HEK293 (cell line): ENCODE results near the gene ARL13B.

ENCODE experiments used
- CTCF ChIA-PET: fragments of 350-600 bp; formaldehyde crosslinking; extraction: SDS; loops from one replicate; lab custom pipeline; 2021; ENCODE audit warnings: antibody characterized with exemption; lab: Yijun Ruan, JAX
- POLR2A ChIA-PET: fragments of 300-600 bp; formaldehyde crosslinking; extraction: SDS; loops from one replicate; lab custom pipeline; 2020; ENCODE audit warnings: antibody characterized with exemption, inconsistent platforms; lab: Yijun Ruan, JAX
- H3K27ac ChIP-seq: fragments of 200-500 bp; sonication (Bioruptor generic); 2 replicates; pipeline ENCODE4 v1.5.1; 2014; ENCODE audit warnings: low read depth, low read length, control low read depth, inconsistent platforms; ENCODE audit errors: extremely low read depth
- H3K36me3 ChIP-seq, 2 experiments: fragments of 200-500 bp in 1 of 2; sonication (Bioruptor generic) in 1 of 2; 1 replicate in 1 of 2; 2 replicates in 1 of 2; pipeline ENCODE4 v1.5.1; 2014 to 2017; ENCODE audit warnings: inconsistent platforms in 2 of 2, low read length in 2 of 2; ENCODE audit not compliant: control insufficient read depth in 2 of 2, insufficient read depth in 1 of 2
- H3K4me1 ChIP-seq: fragments of 200-500 bp; sonication (Bioruptor generic); 2 replicates; pipeline ENCODE4 v1.5.1; 2014; ENCODE audit warnings: mild to moderate bottlenecking, low read length, inconsistent platforms; ENCODE audit not compliant: control insufficient read depth, insufficient read depth
- H3K4me3 ChIP-seq: 2 replicates; pipeline ENCODE4 v1.5.1; 2011; ENCODE audit warnings: low read depth, mild to moderate bottlenecking, control low read depth, low read length, moderate library complexity
- H3K9me3 ChIP-seq: fragments of 200-500 bp; sonication (Bioruptor generic); 2 replicates; pipeline ENCODE4 v1.5.1; 2014; ENCODE audit warnings: low read depth, low read length, inconsistent platforms; ENCODE audit not compliant: control insufficient read depth, insufficient read depth
- ATF2 ChIP-seq: fragments of 450-650 bp; formaldehyde crosslinking; IDR thresholded peaks from 2 replicates; pipeline ENCODE4 v1.5.1; 2016; ENCODE audit warnings: missing biosample characterization, missing genetic modification characterization, low read depth
- CTCF ChIP-seq: fragments of 450-650 bp; formaldehyde crosslinking; IDR thresholded peaks from 2 replicates; pipeline ENCODE4 v1.5.1; 2016; ENCODE audit warnings: missing biosample characterization, missing genetic modification characterization
- GLI4 ChIP-seq: fragments of 450-650 bp; formaldehyde crosslinking; IDR thresholded peaks from 2 replicates; pipeline ENCODE4 v1.5.1; 2016; ENCODE audit warnings: missing biosample characterization, missing genetic modification characterization
- IKZF3 ChIP-seq: fragments of 450-650 bp; IDR thresholded peaks from 2 replicates; pipeline ENCODE4 v1.5.0; 2018; ENCODE audit warnings: missing biosample characterization, mild to moderate bottlenecking, missing genetic modification characterization, moderate library complexity
- KLF16 ChIP-seq: fragments of 450-650 bp; formaldehyde crosslinking; IDR thresholded peaks from 2 replicates; pipeline ENCODE4 v1.5.1; 2017; ENCODE audit warnings: missing biosample characterization, missing genetic modification characterization
- KLF8 ChIP-seq: fragments of 450-650 bp; formaldehyde crosslinking; IDR thresholded peaks from 2 replicates; pipeline ENCODE4 v1.5.1; 2016; ENCODE audit warnings: missing biosample characterization, missing genetic modification characterization
- MZF1 ChIP-seq: fragments of 450-650 bp; formaldehyde crosslinking; IDR thresholded peaks from 2 replicates; pipeline ENCODE4 v1.5.1; 2017; ENCODE audit warnings: missing biosample characterization, missing genetic modification characterization, borderline replicate concordance
- OSR2 ChIP-seq: fragments of 450-650 bp; formaldehyde crosslinking; IDR thresholded peaks from 2 replicates; pipeline ENCODE4 v1.5.1; 2016; ENCODE audit warnings: missing biosample characterization, missing genetic modification characterization
- OVOL3 ChIP-seq: fragments of 450-650 bp; formaldehyde crosslinking; IDR thresholded peaks from 2 replicates; pipeline ENCODE4 v1.5.1; 2016; ENCODE audit warnings: missing biosample characterization, missing genetic modification characterization
- PRDM2 ChIP-seq: fragments of 450-650 bp; formaldehyde crosslinking; IDR thresholded peaks from 2 replicates; pipeline ENCODE4 v1.5.1; 2016; ENCODE audit warnings: missing biosample characterization, missing genetic modification characterization, borderline replicate concordance
- PRDM6 ChIP-seq: fragments of 450-650 bp; formaldehyde crosslinking; IDR thresholded peaks from 2 replicates; pipeline ENCODE4 v1.5.1; 2017; ENCODE audit warnings: missing biosample characterization, missing genetic modification characterization
- SALL2 ChIP-seq: fragments of 450-650 bp; formaldehyde crosslinking; IDR thresholded peaks from 2 replicates; pipeline ENCODE4 v1.5.0; 2017; ENCODE audit warnings: missing biosample characterization, mild to moderate bottlenecking, missing genetic modification characterization, borderline replicate concordance
- SP3 ChIP-seq: fragments of 450-650 bp; formaldehyde crosslinking; IDR thresholded peaks from 2 replicates; pipeline ENCODE4 v1.5.1; 2016; ENCODE audit warnings: missing biosample characterization, missing genetic modification characterization
- ZNF16 ChIP-seq: fragments of 450-650 bp; formaldehyde crosslinking; IDR thresholded peaks from 2 replicates; pipeline ENCODE4 v1.5.1; 2016; ENCODE audit warnings: low read depth, missing biosample characterization, missing genetic modification characterization
- ZNF202 ChIP-seq: fragments of 450-650 bp; formaldehyde crosslinking; IDR thresholded peaks from 2 replicates; pipeline ENCODE4 v1.5.1; 2016; ENCODE audit warnings: missing biosample characterization, missing genetic modification characterization, borderline replicate concordance
- ZNF221 ChIP-seq: fragments of 450-650 bp; formaldehyde crosslinking; IDR thresholded peaks from 2 replicates; pipeline ENCODE4 v1.5.1; 2017; ENCODE audit warnings: missing biosample characterization, missing genetic modification characterization, borderline replicate concordance
- ZNF223 ChIP-seq: fragments of 450-650 bp; formaldehyde crosslinking; IDR thresholded peaks from 2 replicates; pipeline ENCODE4 v1.5.1; 2016; ENCODE audit warnings: missing biosample characterization, missing genetic modification characterization
- ZNF239 ChIP-seq: fragments of 450-650 bp; formaldehyde crosslinking; IDR thresholded peaks from 2 replicates; pipeline ENCODE4 v1.5.1; 2016; ENCODE audit warnings: missing biosample characterization, missing genetic modification characterization
- ZNF266 ChIP-seq: fragments of 450-650 bp; formaldehyde crosslinking; IDR thresholded peaks from 2 replicates; pipeline ENCODE4 v1.5.1; 2016; ENCODE audit warnings: missing biosample characterization, missing genetic modification characterization, low read depth
- ZNF302 ChIP-seq: fragments of 450-650 bp; formaldehyde crosslinking; IDR thresholded peaks from 2 replicates; pipeline ENCODE4 v1.5.1; 2016; ENCODE audit warnings: missing biosample characterization, missing genetic modification characterization, low read depth
- ZNF555 ChIP-seq: fragments of 450-650 bp; formaldehyde crosslinking; conservative IDR thresholded peaks from 2 replicates; pipeline ENCODE4 v1.5.1; 2017; ENCODE audit warnings: missing biosample characterization, mild to moderate bottlenecking, missing genetic modification characterization, inconsistent platforms
- ZNF558 ChIP-seq: fragments of 450-650 bp; formaldehyde crosslinking; IDR thresholded peaks from 2 replicates; pipeline ENCODE4 v1.5.1; 2016; ENCODE audit warnings: missing biosample characterization, missing genetic modification characterization
- ZNF701 ChIP-seq: fragments of 450-650 bp; formaldehyde crosslinking; IDR thresholded peaks from 2 replicates; pipeline ENCODE4 v1.5.1; 2016; ENCODE audit warnings: missing biosample characterization, missing genetic modification characterization
- ZXDB ChIP-seq: fragments of 450-650 bp; formaldehyde crosslinking; IDR thresholded peaks from 2 replicates; pipeline ENCODE4 v1.5.1; 2016; ENCODE audit warnings: missing biosample characterization, missing genetic modification characterization
- TF ChIP-seq, protein P1 (sequence below): fragments of 450-650 bp; formaldehyde crosslinking; IDR thresholded peaks from 2 replicates; pipeline ENCODE4 v1.5.1; 2016; ENCODE audit warnings: missing biosample characterization, missing genetic modification characterization

The ARL13B gene

GRCh38 chr3:93991631-93992030 lies 11.7 kb downstream of the ARL13B start (continued):
- TF ChIP-seq ZNF302 (tag by site-specific recombination) = no peak
- TF ChIP-seq, protein P1, sequence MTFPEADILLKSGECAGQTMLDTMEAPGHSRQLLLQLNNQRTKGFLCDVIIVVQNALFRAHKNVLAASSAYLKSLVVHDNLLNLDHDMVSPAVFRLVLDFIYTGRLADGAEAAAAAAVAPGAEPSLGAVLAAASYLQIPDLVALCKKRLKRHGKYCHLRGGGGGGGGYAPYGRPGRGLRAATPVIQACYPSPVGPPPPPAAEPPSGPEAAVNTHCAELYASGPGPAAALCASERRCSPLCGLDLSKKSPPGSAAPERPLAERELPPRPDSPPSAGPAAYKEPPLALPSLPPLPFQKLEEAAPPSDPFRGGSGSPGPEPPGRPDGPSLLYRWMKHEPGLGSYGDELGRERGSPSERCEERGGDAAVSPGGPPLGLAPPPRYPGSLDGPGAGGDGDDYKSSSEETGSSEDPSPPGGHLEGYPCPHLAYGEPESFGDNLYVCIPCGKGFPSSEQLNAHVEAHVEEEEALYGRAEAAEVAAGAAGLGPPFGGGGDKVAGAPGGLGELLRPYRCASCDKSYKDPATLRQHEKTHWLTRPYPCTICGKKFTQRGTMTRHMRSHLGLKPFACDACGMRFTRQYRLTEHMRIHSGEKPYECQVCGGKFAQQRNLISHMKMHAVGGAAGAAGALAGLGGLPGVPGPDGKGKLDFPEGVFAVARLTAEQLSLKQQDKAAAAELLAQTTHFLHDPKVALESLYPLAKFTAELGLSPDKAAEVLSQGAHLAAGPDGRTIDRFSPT = no peak
- TF ChIP-seq ZNF223 (tag by site-specific recombination) = no peak
- no peak for TF ChIP-seq SALL2 (tag by site-specific recombination)
- TF ChIP-seq ZNF701 (tag by site-specific recombination) = no peak
- no peak for TF ChIP-seq ATF2 (tag by site-specific recombination)
- no peak for TF ChIP-seq OVOL3 (tag by site-specific recombination)
- TF ChIP-seq, all 188 proteins: peak for 5

GRCh38 chr3:93992207-93992606 lies 12.3 kb downstream of the ARL13B start:
- Histone ChIP-seq H3K9me3 (no peaks in the 10 kb centered on the region), H3K36me3 (no peaks in the 10 kb centered on the region), H3K27ac (no peak overlapping the region), H3K4me1 (peaks cover 9% of the 10 kb centered on the region), H3K4me3 (no peak overlapping the region)
- POLR2A ChIA-PET = no interaction called here
- CTCF ChIA-PET = no interaction called here
- peak; percentile 47 for TF ChIP-seq PRDM6 (tag by site-specific recombination)
- no peak for TF ChIP-seq ZXDB
- no peak for TF ChIP-seq ZNF16 (tag by site-specific recombination)
- no peak for TF ChIP-seq ZNF266 (tag by site-specific recombination)
- 0 out of 2 replicates have a peak, but pooled peaks have one; percentile 43 for TF ChIP-seq IKZF3 (tag by site-specific recombination)
- TF ChIP-seq OSR2 (tag by site-specific recombination) = peak; percentile 76
- TF ChIP-seq ZNF555 = no peak
- TF ChIP-seq ZNF558 (tag by site-specific recombination) = no peak
- no peak for TF ChIP-seq ZNF239 (tag by site-specific recombination)
- no peak for TF ChIP-seq CTCF (tag by site-specific recombination)
- TF ChIP-seq ZNF221 (tag by site-specific recombination) = no peak
- no peak for TF ChIP-seq SP3 (tag by site-specific recombination)
- no peak for TF ChIP-seq KLF16 (tag by site-specific recombination)
- TF ChIP-seq MZF1 = no peak
- TF ChIP-seq GLI4 (tag by site-specific recombination) = no peak
- no peak for TF ChIP-seq KLF8
- no peak for TF ChIP-seq ZNF202
- no peak for TF ChIP-seq PRDM2 (tag by site-specific recombination)
